Vagina (tissue), 2 donors: ENCODE results near the gene BNIP5. TPM values are rescaled to one million over a fixed set of nuclear protein-coding genes. Genes with fewer than 3 reads are reported as not detected.

Experiments used
- DNase-seq, 2 donors: peaks; one replicate each; pipeline ENCODE4 v3.0.0-alpha.2; 2017; ENCODE audit errors: extremely low spot score in 2 of 2
- H3K27ac ChIP-seq: fragments of 200-600 bp; sonication (generic); one replicate; pipeline ENCODE4 v1.5.1; 2019
- H3K27me3 ChIP-seq: fragments of 200-600 bp; sonication (generic); one replicate; pipeline ENCODE4 v1.5.1; 2019
- H3K36me3 ChIP-seq, 2 donors: fragments of 200-600 bp; sonication (generic); one replicate each; pipeline ENCODE4 v1.5.1; 2017 to 2019
- H3K4me1 ChIP-seq: fragments of 200-600 bp; sonication (generic); one replicate; pipeline ENCODE4 v1.5.1; 2019
- H3K4me3 ChIP-seq, 2 donors: fragments of 200-600 bp; sonication (generic); 1 replicate in 1 of 2; 2 replicates in 1 of 2; pipeline ENCODE4 v1.5.1; 2016 to 2019
- H3K9me3 ChIP-seq: fragments of 200-600 bp; sonication (generic); one replicate; pipeline ENCODE4 v1.5.1; 2019
- CTCF ChIP-seq, 3 experiments: fragments of 450-650 bp in 2 of 3; fragments of 200-600 bp in 1 of 3; sonication (generic) in 1 of 3; IDR thresholded peaks; one replicate each; pipeline ENCODE4 v1.5.1; 2017 to 2019; ENCODE audit warnings: antibody characterized with exemption in 3 of 3, mild to moderate bottlenecking in 2 of 3, moderate library complexity in 2 of 3
- POLR2A ChIP-seq, 2 donors: fragments of 450-650 bp; IDR thresholded peaks; one replicate each; pipeline ENCODE4 v1.6.1; 2017; ENCODE audit warnings: antibody characterized with exemption in 2 of 2, mild to moderate bottlenecking in 2 of 2, moderate library complexity in 2 of 2
- POLR2AphosphoS5 ChIP-seq, 2 donors: sonication (generic); formaldehyde crosslinking; IDR thresholded peaks; one replicate each; pipeline ENCODE4 v1.9.0; 2017; ENCODE audit warnings: antibody characterized with exemption in 2 of 2, mild to moderate bottlenecking in 2 of 2, low read depth in 1 of 2; ENCODE audit not compliant: insufficient read depth in 1 of 2
- intact Hi-C: fragments of 100-400 bp; cut with DNase I; formaldehyde crosslinking; loops from one replicate; pipeline ENCODE4 v1.15.1; 2023
- total RNA-seq: library from RNA; depleted of rRNA; stranded (reverse); fragments of >200 nt; gene quantifications from one replicate; pipeline ENCODE4 v1.2.3, GENCODE V29; 2016

BNIP5 gene
- total RNA-seq, 1 donor from 2014 or later, result not detected

- Histone ChIP-seq H3K27me3 (no peaks in the 10 kb centered on the region), H3K27ac (no peak overlapping the region), H3K4me1 (peaks cover 14% of the 10 kb centered on the region), H3K9me3 (peaks cover 6% of the 10 kb centered on the region), H3K4me3 (no peak overlapping the region), H3K36me3 (no peaks in the 10 kb centered on the region)
- TF ChIP-seq POLR2A (IDR thresholded peaks at IDR 0.05) (no peak), CTCF (IDR thresholded peaks at IDR 0.05) (no peak)
- intact Hi-C loops, result no loop called here
- no peak for DNase-seq
Measured at GRCh38 chr6:36268478-36269275, 68.0 kb downstream of the BNIP5 start.

GRCh38 chr6:36267731-36268477 lies 68.8 kb downstream of the BNIP5 start:
- intact Hi-C loops, result no loop called here
- no peaks in the 10 kb centered on the region for H3K27me3 ChIP-seq
- H3K4me1 ChIP-seq, result peaks cover 14% of the 10 kb centered on the region
- H3K9me3 ChIP-seq, result peaks cover 6% of the 10 kb centered on the region
- no peak for DNase-seq
- no peak for TF ChIP-seq POLR2A (IDR thresholded peaks at IDR 0.05)
- no peak for TF ChIP-seq POLR2AphosphoS5 (IDR thresholded peaks at IDR 0.05; ENCODE audit: insufficient read depth in 1 of 2, low read depth in 1 of 2)
- no peak for TF ChIP-seq CTCF (IDR thresholded peaks at IDR 0.05)
- no peak overlapping the region for H3K4me3 ChIP-seq
- no peaks in the 10 kb centered on the region for H3K36me3 ChIP-seq
- no peak overlapping the region for H3K27ac ChIP-seq

GRCh38 chr6:36266913-36267644 lies 69.6 kb downstream of the BNIP5 start:
- Histone ChIP-seq H3K27me3 (no peaks in the 10 kb centered on the region), H3K4me1 (peaks cover 14% of the 10 kb centered on the region), H3K36me3 (no peaks in the 10 kb centered on the region), H3K27ac (no peak overlapping the region), H3K9me3 (peaks cover 6% of the 10 kb centered on the region), H3K4me3 (no peak overlapping the region)
- intact Hi-C loops, result no loop called here
- DNase-seq, result no peak
- TF ChIP-seq POLR2AphosphoS5 (IDR thresholded peaks at IDR 0.05; ENCODE audit: insufficient read depth in 1 of 2, low read depth in 1 of 2), result no peak
- TF ChIP-seq CTCF (IDR thresholded peaks at IDR 0.05), result no peak
- TF ChIP-seq POLR2A (IDR thresholded peaks at IDR 0.05), result no peak

Other genes starting within 250 kb of the BNIP5 start
- 21.9 TPM for gene MAPK13, start 206.4 kb downstream of the BNIP5 start, total RNA-seq
- 18.7 TPM for gene BRPF3, start 140.1 kb downstream of the BNIP5 start, total RNA-seq
- gene PNPLA1, start 66.8 kb downstream of the BNIP5 start, total RNA-seq, result not detected
- 2.2 TPM for gene ETV7, start 50.8 kb upstream of the BNIP5 start, total RNA-seq
- not detected for gene PXT1, start 106.0 kb upstream of the BNIP5 start, total RNA-seq
- 30.0 TPM for gene KCTD20, start 106.1 kb upstream of the BNIP5 start, total RNA-seq
- gene STK38, start 210.6 kb upstream of the BNIP5 start, total RNA-seq, result 31.9 TPM